Measurements from ENCODE around the gene UBE2D3. TPM values are rescaled to one million over a fixed set of nuclear protein-coding genes. Genes with fewer than 3 reads are reported as not detected.

The UBE2D3 gene
- total RNA-seq, 1 donor from 2014 or later, result 312 TPM

GRCh38 chr4:102764901-102765300 lies 62.5 kb downstream of the UBE2D3 start:
- no peak for DNase-seq (ENCODE audit: low read depth, low spot score)
- no peak for TF ChIP-seq CTCF (conservative IDR thresholded peaks at IDR 0.05)
- Mint-ChIP-seq H3K36me3 (ENCODE audit: low read depth) (no peaks in the 10 kb centered on the region), H3K4me1 (peaks cover 14% of the 10 kb centered on the region), H3K4me3 (no peak overlapping the region), H3K9me3 (no peaks in the 10 kb centered on the region), H3K27ac (ENCODE audit: unreplicated experiment) (no peak overlapping the region), H3K27me3 (ENCODE audit: low read depth) (peaks cover 2% of the 10 kb centered on the region)

- TF ChIP-seq CTCF (conservative IDR thresholded peaks at IDR 0.05), result no peak
- H3K4me1 Mint-ChIP-seq, result peaks cover 24% of the 10 kb centered on the region
- no peak overlapping the region for H3K27ac Mint-ChIP-seq (ENCODE audit: unreplicated experiment)
- H3K9me3 Mint-ChIP-seq, result no peaks in the 10 kb centered on the region
- no peak for DNase-seq (ENCODE audit: low read depth, low spot score)
- peaks cover 5% of the 10 kb centered on the region for H3K27me3 Mint-ChIP-seq (ENCODE audit: low read depth)
- H3K4me3 Mint-ChIP-seq, result peak overlapping the region; percentile 98
- H3K36me3 Mint-ChIP-seq (ENCODE audit: low read depth), result peaks cover 2% of the 10 kb centered on the region
Measured at GRCh38 chr4:102761906-102762305, 65.4 kb downstream of the UBE2D3 start.

- DNase-seq (ENCODE audit: low read depth, low spot score), result no peak
- no peak for TF ChIP-seq CTCF (conservative IDR thresholded peaks at IDR 0.05)
- Mint-ChIP-seq H3K27ac (ENCODE audit: unreplicated experiment) (peak overlapping the region; percentile 87), H3K9me3 (no peaks in the 10 kb centered on the region), H3K4me1 (peaks cover 24% of the 10 kb centered on the region), H3K36me3 (ENCODE audit: low read depth) (peaks cover 2% of the 10 kb centered on the region), H3K4me3 (peak overlapping the region; percentile 98), H3K27me3 (ENCODE audit: low read depth) (peaks cover 5% of the 10 kb centered on the region)
Measured at GRCh38 chr4:102761296-102761701, 66.1 kb downstream of the UBE2D3 start.

- Mint-ChIP-seq H3K9me3 (no peaks in the 10 kb centered on the region), H3K27ac (ENCODE audit: unreplicated experiment) (peak within 1 kb of the TSS; percentile 93), H3K27me3 (ENCODE audit: low read depth) (peaks cover 5% of the 10 kb centered on the region), H3K36me3 (ENCODE audit: low read depth) (peaks cover 2% of the 10 kb centered on the region), H3K4me1 (peaks cover 24% of the 10 kb centered on the region), H3K4me3 (peak within 1 kb of the TSS; percentile 98)
- no peak for TF ChIP-seq CTCF (conservative IDR thresholded peaks at IDR 0.05)
- peak; percentile 59 for DNase-seq (ENCODE audit: low read depth, low spot score)
Measured at GRCh38 chr4:102760645-102761295, 66.6 kb downstream of the UBE2D3 start, which contains the start of gene MANBA. MANBA (minus strand) TSS chr4:102760968; CDS start chr4:102760894, 74 bp downstream.

- TF ChIP-seq CTCF (conservative IDR thresholded peaks at IDR 0.05), result no peak
- Mint-ChIP-seq H3K4me3 (peak overlapping the region; percentile 98), H3K36me3 (ENCODE audit: low read depth) (peaks cover 2% of the 10 kb centered on the region), H3K9me3 (no peaks in the 10 kb centered on the region), H3K27ac (ENCODE audit: unreplicated experiment) (peak overlapping the region; percentile 93), H3K4me1 (peaks cover 24% of the 10 kb centered on the region), H3K27me3 (ENCODE audit: low read depth) (peaks cover 5% of the 10 kb centered on the region)
- no peak for DNase-seq (ENCODE audit: low read depth, low spot score)
Measured at GRCh38 chr4:102759831-102760644, 67.3 kb downstream of the UBE2D3 start.

All from neural crest cell (in vitro differentiated cells).